ENCODE results near the gene PPP4R3A. TPM values are rescaled to one million over a fixed set of nuclear protein-coding genes. Genes with fewer than 3 reads are reported as not detected.

The PPP4R3A gene
- total RNA-seq, 4 donors from 2014 or later, result 79.4 to 132 (median 100) TPM

DNA sequence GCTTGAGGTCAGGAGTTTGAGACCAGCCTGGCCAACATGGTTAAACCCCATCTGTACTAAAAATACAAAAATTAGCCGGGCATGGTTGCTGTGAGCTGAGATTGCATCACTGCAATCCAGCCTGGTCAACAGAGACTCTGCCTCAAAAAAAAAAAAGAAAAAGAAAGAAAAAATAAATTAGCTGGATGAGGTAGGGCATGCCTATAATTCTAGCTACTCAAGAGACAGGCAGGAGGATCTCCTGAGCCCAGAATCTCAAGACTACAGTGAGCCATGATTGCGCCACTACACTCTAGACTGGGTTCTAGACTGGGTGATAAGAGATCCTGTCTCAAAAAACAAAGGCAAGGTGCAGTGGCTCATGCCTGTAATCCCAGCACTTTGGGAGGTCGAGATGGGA lies 16.9 kb downstream of the PPP4R3A start:
- no peak overlapping the region for H3K27ac ChIP-seq
- no peaks in the 10 kb centered on the region for H3K27me3 ChIP-seq
- H3K36me3 ChIP-seq, result peaks cover 11% of the 10 kb centered on the region
- no peak for DNase-seq (ENCODE audit: low spot score in 2 of 2)
- H3K4me3 ChIP-seq, result no peak overlapping the region
- peaks cover 61% of the 10 kb centered on the region for H3K4me1 ChIP-seq
- TF ChIP-seq EP300 (IDR thresholded peaks at IDR 0.05) (no peak), POLR2A (IDR thresholded peaks at IDR 0.05) (no peak), POLR2AphosphoS5 (IDR thresholded peaks at IDR 0.05) (no peak)
- TF ChIP-seq, protein P1, sequence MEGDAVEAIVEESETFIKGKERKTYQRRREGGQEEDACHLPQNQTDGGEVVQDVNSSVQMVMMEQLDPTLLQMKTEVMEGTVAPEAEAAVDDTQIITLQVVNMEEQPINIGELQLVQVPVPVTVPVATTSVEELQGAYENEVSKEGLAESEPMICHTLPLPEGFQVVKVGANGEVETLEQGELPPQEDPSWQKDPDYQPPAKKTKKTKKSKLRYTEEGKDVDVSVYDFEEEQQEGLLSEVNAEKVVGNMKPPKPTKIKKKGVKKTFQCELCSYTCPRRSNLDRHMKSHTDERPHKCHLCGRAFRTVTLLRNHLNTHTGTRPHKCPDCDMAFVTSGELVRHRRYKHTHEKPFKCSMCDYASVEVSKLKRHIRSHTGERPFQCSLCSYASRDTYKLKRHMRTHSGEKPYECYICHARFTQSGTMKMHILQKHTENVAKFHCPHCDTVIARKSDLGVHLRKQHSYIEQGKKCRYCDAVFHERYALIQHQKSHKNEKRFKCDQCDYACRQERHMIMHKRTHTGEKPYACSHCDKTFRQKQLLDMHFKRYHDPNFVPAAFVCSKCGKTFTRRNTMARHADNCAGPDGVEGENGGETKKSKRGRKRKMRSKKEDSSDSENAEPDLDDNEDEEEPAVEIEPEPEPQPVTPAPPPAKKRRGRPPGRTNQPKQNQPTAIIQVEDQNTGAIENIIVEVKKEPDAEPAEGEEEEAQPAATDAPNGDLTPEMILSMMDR (IDR thresholded peaks at IDR 0.05), result no peak
- H3K9me3 ChIP-seq, result no peaks in the 10 kb centered on the region
- WGBS, result 82% methylated on average over 3 of the region's 3 CpGs

DNA sequence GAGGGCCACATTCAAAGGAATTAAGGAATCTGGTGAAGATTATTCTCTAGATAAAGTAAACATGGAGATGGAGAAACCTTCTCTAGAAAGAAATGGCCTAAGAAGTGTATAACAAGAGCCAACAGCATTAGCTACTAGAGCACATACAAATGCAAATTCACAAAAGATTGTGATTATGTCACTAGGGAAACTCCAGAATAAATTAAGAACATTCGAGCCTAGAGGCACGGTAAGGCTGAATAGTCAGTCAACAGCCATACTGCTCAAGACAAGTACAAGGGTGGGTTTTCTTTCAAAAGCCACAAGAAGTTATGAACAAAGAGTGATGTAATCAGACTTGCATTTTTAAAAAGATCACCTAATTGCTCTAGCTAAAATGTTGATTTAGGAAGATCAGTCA lies 25.4 kb downstream of the PPP4R3A start:
- WGBS, result 16% methylated on average over 2 of the region's 2 CpGs

GRCh38 chr14:91484186-91484585 lies 25.9 kb downstream of the PPP4R3A start:
- peaks cover 54% of the 10 kb centered on the region for H3K36me3 ChIP-seq
- TF ChIP-seq POLR2AphosphoS5 (IDR thresholded peaks at IDR 0.05) (no peak), POLR2A (IDR thresholded peaks at IDR 0.05) (no peak), EP300 (IDR thresholded peaks at IDR 0.05) (no peak)
- TF ChIP-seq, protein P1 (IDR thresholded peaks at IDR 0.05), result no peak
- H3K4me3 ChIP-seq, result no peak overlapping the region
- H3K9me3 ChIP-seq, result no peaks in the 10 kb centered on the region
- H3K27ac ChIP-seq, result no peak overlapping the region
- DNase-seq (ENCODE audit: low spot score in 2 of 2), result no peak
- H3K27me3 ChIP-seq, result no peaks in the 10 kb centered on the region
- peaks cover 6% of the 10 kb centered on the region for H3K4me1 ChIP-seq
- 86% methylated on average over 3 of the region's 3 CpGs for WGBS

More for the DNA sequence above, 25.4 kb downstream of the PPP4R3A start:
- Histone ChIP-seq H3K36me3 (peaks cover 51% of the 10 kb centered on the region), H3K27me3 (no peaks in the 10 kb centered on the region), H3K4me3 (no peak overlapping the region), H3K4me1 (peaks cover 6% of the 10 kb centered on the region), H3K9me3 (no peaks in the 10 kb centered on the region), H3K27ac (no peak overlapping the region)
- TF ChIP-seq POLR2A (IDR thresholded peaks at IDR 0.05) (no peak), EP300 (IDR thresholded peaks at IDR 0.05) (no peak), POLR2AphosphoS5 (IDR thresholded peaks at IDR 0.05) (no peak)
- no peak for DNase-seq (ENCODE audit: low spot score in 2 of 2)

GRCh38 chr14:91482263-91483013 lies 27.7 kb downstream of the PPP4R3A start:
- Histone ChIP-seq H3K27me3 (no peaks in the 10 kb centered on the region), H3K36me3 (peaks cover 66% of the 10 kb centered on the region), H3K4me1 (peaks cover 9% of the 10 kb centered on the region), H3K27ac (no peak overlapping the region), H3K4me3 (no peak overlapping the region), H3K9me3 (no peaks in the 10 kb centered on the region)
- TF ChIP-seq EP300 (IDR thresholded peaks at IDR 0.05) (no peak), POLR2AphosphoS5 (IDR thresholded peaks at IDR 0.05) (no peak), POLR2A (IDR thresholded peaks at IDR 0.05) (no peak)
- TF ChIP-seq, protein P1 (IDR thresholded peaks at IDR 0.05), result no peak
- no peak for DNase-seq (ENCODE audit: low spot score in 2 of 2)
- 82% methylated on average over 2 of the region's 2 CpGs for WGBS

DNA sequence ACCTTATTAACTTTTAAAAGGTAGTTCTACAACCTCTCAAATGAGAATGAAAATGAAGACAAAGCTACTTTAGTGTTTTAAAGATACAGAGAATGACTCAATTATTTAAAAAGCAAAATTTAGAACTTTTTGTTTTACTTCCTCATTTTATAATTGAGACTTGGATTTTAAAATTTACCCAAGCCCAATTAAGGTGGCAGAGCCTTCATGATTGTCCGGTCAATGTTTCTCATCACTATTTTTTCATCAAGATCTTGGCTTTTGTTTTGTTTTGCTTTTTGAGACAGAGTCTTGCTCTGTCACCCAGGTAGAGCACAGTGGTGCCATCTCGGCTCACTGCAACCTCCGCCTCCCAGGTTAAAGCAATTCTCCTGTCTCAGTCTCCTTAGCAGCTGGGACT lies 32.7 kb downstream of the PPP4R3A start:
- H3K36me3 ChIP-seq, result peaks cover 87% of the 10 kb centered on the region
- no peak for DNase-seq (ENCODE audit: low spot score in 2 of 2)
- H3K9me3 ChIP-seq, result no peaks in the 10 kb centered on the region
- H3K27me3 ChIP-seq, result no peaks in the 10 kb centered on the region
- TF ChIP-seq, protein P1 (IDR thresholded peaks at IDR 0.05), result no peak
- TF ChIP-seq EP300 (IDR thresholded peaks at IDR 0.05) (no peak), POLR2A (IDR thresholded peaks at IDR 0.05) (no peak), POLR2AphosphoS5 (IDR thresholded peaks at IDR 0.05) (no peak)
- 96% methylated on average over 3 of the region's 3 CpGs for WGBS
- H3K4me1 ChIP-seq, result peaks cover 3% of the 10 kb centered on the region
- H3K4me3 ChIP-seq, result no peak overlapping the region
- no peak overlapping the region for H3K27ac ChIP-seq
